Activated naive CD4-positive, alpha-beta T cell treated with anti-CD3 and anti-CD28 coated beads for 36 hours (primary cell): Measurements from ENCODE around the gene INPP5J. TPM values are rescaled to one million over a fixed set of nuclear protein-coding genes. Genes with fewer than 3 reads are reported as not detected.
A peak's percentile ranks its signal among the peaks of the same experiment; 100 is the strongest.
"Not testable (repeated sequence)": the region's sequence is repeated elsewhere in the genome, so short reads cannot be mapped to it uniquely, and the experiment has no call there.

ENCODE experiments used
- CTCF ChIA-PET: fragments of 350-600 bp; sonication (Branson Sonifier 250); formaldehyde crosslinking; loops from one replicate; lab custom pipeline; 2021; ENCODE audit warnings: antibody characterized with exemption; lab: Charles Lee
- DNase-seq: peaks from one replicate; pipeline ENCODE4 v3.0.0-alpha.2; 2020
- H3K27ac Mint-ChIP-seq: one replicate; pipeline ENCODE4 v1.8.0; 2021; ENCODE audit warnings: mild to moderate bottlenecking, mixed read lengths
- H3K27me3 Mint-ChIP-seq: one replicate; pipeline ENCODE4 v1.8.0; 2021; ENCODE audit warnings: low read depth, mixed read lengths
- H3K36me3 Mint-ChIP-seq: one replicate; pipeline ENCODE4 v1.8.0; 2021; ENCODE audit warnings: low read depth, mixed read lengths
- H3K4me1 Mint-ChIP-seq: one replicate; pipeline ENCODE4 v1.8.0; 2021; ENCODE audit warnings: low read depth, mixed read lengths
- H3K4me3 Mint-ChIP-seq: one replicate; pipeline ENCODE4 v1.8.0; 2021; ENCODE audit warnings: mild to moderate bottlenecking, moderate library complexity, mixed read lengths
- H3K9me3 Mint-ChIP-seq: one replicate; pipeline ENCODE4 v1.8.0; 2021; ENCODE audit warnings: mixed read lengths
- intact Hi-C: fragments of 100-400 bp; cut with micrococcal nuclease; formaldehyde crosslinking; loops from one replicate; pipeline ENCODE4 v1.15.1; 2023
- total RNA-seq, 2 experiments: library from RNA; stranded (reverse); gene quantifications; one replicate each; pipeline ENCODE4 v1.2.3, GENCODE V29; 2021

The INPP5J gene
- total RNA-seq, 2 experiments from 2014 or later, result 0.12 to 0.17 TPM

GRCh38 chr22:31104869-31105268 is 17.9 kb upstream of the INPP5J start:
- no peaks in the 10 kb centered on the region for H3K27me3 Mint-ChIP-seq
- DNase-seq, result no peak
- CTCF ChIA-PET, result interaction anchor here (0.9 kb wide), 1 partner anchor 168 kb away, joined by 3 read pairs; no protein-coding TSS in a partner anchor
- intact Hi-C loops, result loop anchor here (5.0 kb wide), 2 partner anchors 42 to 527 kb away; no protein-coding TSS in a partner anchor
- no peak overlapping the region for H3K4me3 Mint-ChIP-seq
- H3K27ac Mint-ChIP-seq, result no peak overlapping the region
- H3K4me1 Mint-ChIP-seq, result peaks cover 19% of the 10 kb centered on the region
- no peaks in the 10 kb centered on the region for H3K9me3 Mint-ChIP-seq
- H3K36me3 Mint-ChIP-seq, result no peaks in the 10 kb centered on the region

GRCh38 chr22:31105282-31105929 is 17.4 kb upstream of the INPP5J start:
- CTCF ChIA-PET, result no interaction called here

GRCh38 chr22:31106001-31106571 is 16.7 kb upstream of the INPP5J start:
- no peak overlapping the region for H3K27ac Mint-ChIP-seq
- no peaks in the 10 kb centered on the region for H3K27me3 Mint-ChIP-seq
- H3K4me1 Mint-ChIP-seq, result peaks cover 19% of the 10 kb centered on the region
- H3K9me3 Mint-ChIP-seq, result no peaks in the 10 kb centered on the region
- intact Hi-C loops, result loop anchor here (2.0 to 5.0 kb wide), 4 partner anchors 41 to 526 kb away; partner anchors contain the start of gene LIMK2
- peak overlapping the region; percentile 20 for H3K4me3 Mint-ChIP-seq
- CTCF ChIA-PET, result no interaction called here
- DNase-seq, result no peak
- H3K36me3 Mint-ChIP-seq, result no peaks in the 10 kb centered on the region

More at GRCh38 chr22:31105282-31105929, 17.4 kb upstream of the INPP5J start:
- H3K4me1 Mint-ChIP-seq, result peaks cover 19% of the 10 kb centered on the region
- no peaks in the 10 kb centered on the region for H3K36me3 Mint-ChIP-seq
- no peaks in the 10 kb centered on the region for H3K9me3 Mint-ChIP-seq
- no peak overlapping the region for H3K4me3 Mint-ChIP-seq
- no peak for DNase-seq
- intact Hi-C loops, result loop anchor here (5.0 kb wide), 2 partner anchors 42 to 527 kb away; no protein-coding TSS in a partner anchor
- H3K27ac Mint-ChIP-seq, result no peak overlapping the region
- no peaks in the 10 kb centered on the region for H3K27me3 Mint-ChIP-seq

GRCh38 chr22:31106731-31107177 is 16.0 kb upstream of the INPP5J start:
- H3K36me3 Mint-ChIP-seq, result no peaks in the 10 kb centered on the region
- no peak for DNase-seq
- H3K27ac Mint-ChIP-seq, result no peak overlapping the region
- no peaks in the 10 kb centered on the region for H3K27me3 Mint-ChIP-seq
- H3K4me3 Mint-ChIP-seq, result peak overlapping the region; percentile 89
- intact Hi-C loops, result loop anchor here (1.0 to 5.0 kb wide), 5 partner anchors 41 to 526 kb away; partner anchors contain the start of gene LIMK2
- peaks cover 19% of the 10 kb centered on the region for H3K4me1 Mint-ChIP-seq
- CTCF ChIA-PET, result interaction anchor here (1.1 to 3.7 kb wide), 2 partner anchors 16 to 206 kb away, joined by 3 to 15 read pairs; no protein-coding TSS in a partner anchor
- H3K9me3 Mint-ChIP-seq, result no peaks in the 10 kb centered on the region

- intact Hi-C loops, result loop anchor here (1.0 to 5.0 kb wide), 5 partner anchors 40 to 525 kb away; partner anchors contain the start of gene LIMK2
- DNase-seq, result peak; percentile 92
- H3K4me1 Mint-ChIP-seq, result peaks cover 19% of the 10 kb centered on the region
- CTCF ChIA-PET, result interaction anchor here (0.6 to 3.7 kb wide), 23 partner anchors 9 to 217 kb away, joined by 3 to 15 read pairs (median 4); partner anchors contain the start of genes LIMK2 and PLA2G3
- H3K36me3 Mint-ChIP-seq, result no peaks in the 10 kb centered on the region
- H3K9me3 Mint-ChIP-seq, result no peaks in the 10 kb centered on the region
- peak within 1 kb of the TSS; percentile 76 for H3K27ac Mint-ChIP-seq
- H3K4me3 Mint-ChIP-seq, result peak within 1 kb of the TSS; percentile 89
- no peaks in the 10 kb centered on the region for H3K27me3 Mint-ChIP-seq
These were observed 15.4 kb upstream of the INPP5J start, which contains the start of gene SELENOM for GRCh38 chr22:31107178-31107893. Gene SELENOM, minus strand, starts transcription at chr22:31107568. Its CDS starts 63 bp downstream, at chr22:31107505.

- Mint-ChIP-seq H3K27ac (peak overlapping the region; percentile 76), H3K4me3 (peak overlapping the region; percentile 89), H3K9me3 (no peaks in the 10 kb centered on the region), H3K27me3 (no peaks in the 10 kb centered on the region), H3K4me1 (peaks cover 19% of the 10 kb centered on the region), H3K36me3 (no peaks in the 10 kb centered on the region)
- CTCF ChIA-PET, result interaction anchor here (0.7 to 3.7 kb wide), 23 partner anchors 8 to 353 kb away, joined by 3 to 15 read pairs (median 4); partner anchors contain the start of genes LIMK2 and PLA2G3
- intact Hi-C loops, result loop anchor here (1.0 to 5.0 kb wide), 6 partner anchors 39 to 524 kb away; partner anchors contain the start of gene LIMK2
- DNase-seq, result no peak
These were observed 14.9 kb upstream of the INPP5J start for GRCh38 chr22:31107894-31108218.

- H3K27ac Mint-ChIP-seq, H3K9me3 Mint-ChIP-seq, H3K27me3 Mint-ChIP-seq, H3K4me1 Mint-ChIP-seq, DNase-seq, H3K36me3 Mint-ChIP-seq, CTCF ChIA-PET, H3K4me3 Mint-ChIP-seq, intact Hi-C loops: not testable (repeated sequence)
These were observed 10.1 kb upstream of the INPP5J start for GRCh38 chr22:31112547-31113091.

GRCh38 chr22:31118046-31118820 is 4.5 kb upstream of the INPP5J start:
- H3K27me3 Mint-ChIP-seq, result no peaks in the 10 kb centered on the region
- no peaks in the 10 kb centered on the region for H3K36me3 Mint-ChIP-seq
- H3K4me3 Mint-ChIP-seq, result no peak overlapping the region
- CTCF ChIA-PET, result interaction anchor here (0.7 kb wide), 1 partner anchor 10 kb away, joined by 4 read pairs; no protein-coding TSS in a partner anchor
- H3K4me1 Mint-ChIP-seq, result no peaks in the 10 kb centered on the region
- intact Hi-C loops, result no loop called here
- H3K27ac Mint-ChIP-seq, result no peak overlapping the region
- no peaks in the 10 kb centered on the region for H3K9me3 Mint-ChIP-seq
- DNase-seq, result no peak

- no peaks in the 10 kb centered on the region for H3K4me1 Mint-ChIP-seq
- no peaks in the 10 kb centered on the region for H3K9me3 Mint-ChIP-seq
- no peak overlapping the region for H3K4me3 Mint-ChIP-seq
- CTCF ChIA-PET, result interaction anchor here (0.6 kb wide), 2 partner anchors 139 to 583 kb away, joined by 3 to 5 read pairs; no protein-coding TSS in a partner anchor
- intact Hi-C loops, result no loop called here
- no peaks in the 10 kb centered on the region for H3K36me3 Mint-ChIP-seq
- no peak overlapping the region for H3K27ac Mint-ChIP-seq
- no peaks in the 10 kb centered on the region for H3K27me3 Mint-ChIP-seq
- no peak for DNase-seq
These were observed 3.6 kb upstream of the INPP5J start for GRCh38 chr22:31119026-31119717.

GRCh38 chr22:31120230-31120629 is 2.5 kb upstream of the INPP5J start:
- no peaks in the 10 kb centered on the region for H3K4me1 Mint-ChIP-seq
- no peak overlapping the region for H3K4me3 Mint-ChIP-seq
- CTCF ChIA-PET, result no interaction called here
- no peaks in the 10 kb centered on the region for H3K9me3 Mint-ChIP-seq
- no peak for DNase-seq
- no peaks in the 10 kb centered on the region for H3K27me3 Mint-ChIP-seq
- H3K27ac Mint-ChIP-seq, result no peak overlapping the region
- intact Hi-C loops, result no loop called here
- H3K36me3 Mint-ChIP-seq, result no peaks in the 10 kb centered on the region

- Mint-ChIP-seq H3K36me3 (no peaks in the 10 kb centered on the region), H3K4me1 (no peaks in the 10 kb centered on the region), H3K4me3 (no peak overlapping the region), H3K9me3 (no peaks in the 10 kb centered on the region), H3K27ac (no peak overlapping the region), H3K27me3 (no peaks in the 10 kb centered on the region)
- intact Hi-C loops, result no loop called here
- CTCF ChIA-PET, result no interaction called here
- no peak for DNase-seq
These were observed 2.1 kb upstream of the INPP5J start for GRCh38 chr22:31120642-31121041.
